Smooth muscle cell (in vitro differentiated cells): ENCODE measurements around the gene SDCCAG8. TPM values are rescaled to one million over a fixed set of nuclear protein-coding genes. Genes with fewer than 3 reads are reported as not detected.

ENCODE experiments used
- DNase-seq: peaks from one replicate; lab custom pipeline; 2025; ENCODE audit not compliant: unreplicated experiment; lab: John Stamatoyannopoulos, UW
- H2AFZ ChIP-seq: fragments of 200-600 bp; sonication (generic); 2 replicates; pipeline ENCODE4 v1.6.0; 2016; ENCODE audit warnings: antibody characterized with exemption, low read depth, mild to moderate bottlenecking
- H3F3A ChIP-seq: fragments of 200-600 bp; sonication (generic); 2 replicates; pipeline ENCODE4 v1.6.0; 2017; ENCODE audit warnings: antibody characterized with exemption, low read depth
- H3K27ac ChIP-seq: fragments of 200-600 bp; sonication (generic); 2 replicates; pipeline ENCODE4 v1.5.1; 2016; ENCODE audit warnings: low read depth, mild to moderate bottlenecking
- H3K27me3 ChIP-seq: fragments of 200-600 bp; sonication (generic); 2 replicates; pipeline ENCODE4 v1.6.1; 2016; ENCODE audit warnings: low read depth, mild to moderate bottlenecking
- H3K36me3 ChIP-seq: fragments of 200-600 bp; sonication (generic); 2 replicates; pipeline ENCODE4 v1.5.1; 2016; ENCODE audit warnings: low read depth
- H3K4me1 ChIP-seq: fragments of 200-600 bp; sonication (generic); 2 replicates; pipeline ENCODE4 v1.5.1; 2016; ENCODE audit warnings: low read depth
- H3K4me2 ChIP-seq: fragments of 200-600 bp; sonication (generic); 2 replicates; pipeline ENCODE4 v1.6.0; 2016; ENCODE audit warnings: mild to moderate bottlenecking
- H3K4me3 ChIP-seq: fragments of 200-600 bp; sonication (generic); 2 replicates; pipeline ENCODE4 v1.5.1; 2016; ENCODE audit warnings: mild to moderate bottlenecking
- H3K79me2 ChIP-seq: fragments of 200-600 bp; sonication (generic); 2 replicates; pipeline ENCODE4 v1.6.0; 2016; ENCODE audit warnings: low read depth, mild to moderate bottlenecking
- H3K9ac ChIP-seq: fragments of 200-600 bp; sonication (generic); 2 replicates; pipeline ENCODE4 v1.6.0; 2016; ENCODE audit warnings: low read depth
- H3K9me3 ChIP-seq: fragments of 200-600 bp; sonication (generic); replicated peaks from 2 replicates; pipeline ENCODE4 v1.5.1; 2016; ENCODE audit warnings: low read depth
- H4K20me1 ChIP-seq: fragments of 200-600 bp; sonication (generic); 2 replicates; pipeline ENCODE4 v1.6.0; 2016; ENCODE audit warnings: low read depth
- WGBS: methylation state at CpG from one replicate; pipeline ENCODE4 v1.1.7; 2016; ENCODE audit warnings: low lambda C conversion rate; 5-methylcytosine and 5-hydroxymethylcytosine counted together
- polyA plus RNA-seq: library from polyadenylated mRNA; unstranded; fragments of >200 nt; fragmentation: Nextera tagmentation; extraction: Ambion mirVana; gene quantifications from 2 replicates; pipeline ENCODE4 v1.2.1, GENCODE V29; 2016
- total RNA-seq: library from RNA; depleted of rRNA; stranded (reverse); fragments of >200 nt; gene quantifications from 2 replicates; pipeline ENCODE4 v1.2.3, GENCODE V29; 2014
- TF ChIP-seq, protein P1 (sequence below): fragments of 200-600 bp; sonication (generic); IDR thresholded peaks from 2 replicates; pipeline ENCODE4 v1.5.1; 2017; ENCODE audit warnings: borderline replicate concordance, mild to moderate bottlenecking, antibody characterized with exemption; ENCODE audit not compliant: insufficient read depth, poor library complexity, severe bottlenecking

The SDCCAG8 gene
- total and polyA plus RNA-seq, 2 experiments from 2014 or later = 30.9 to 33.4 TPM

DNA sequence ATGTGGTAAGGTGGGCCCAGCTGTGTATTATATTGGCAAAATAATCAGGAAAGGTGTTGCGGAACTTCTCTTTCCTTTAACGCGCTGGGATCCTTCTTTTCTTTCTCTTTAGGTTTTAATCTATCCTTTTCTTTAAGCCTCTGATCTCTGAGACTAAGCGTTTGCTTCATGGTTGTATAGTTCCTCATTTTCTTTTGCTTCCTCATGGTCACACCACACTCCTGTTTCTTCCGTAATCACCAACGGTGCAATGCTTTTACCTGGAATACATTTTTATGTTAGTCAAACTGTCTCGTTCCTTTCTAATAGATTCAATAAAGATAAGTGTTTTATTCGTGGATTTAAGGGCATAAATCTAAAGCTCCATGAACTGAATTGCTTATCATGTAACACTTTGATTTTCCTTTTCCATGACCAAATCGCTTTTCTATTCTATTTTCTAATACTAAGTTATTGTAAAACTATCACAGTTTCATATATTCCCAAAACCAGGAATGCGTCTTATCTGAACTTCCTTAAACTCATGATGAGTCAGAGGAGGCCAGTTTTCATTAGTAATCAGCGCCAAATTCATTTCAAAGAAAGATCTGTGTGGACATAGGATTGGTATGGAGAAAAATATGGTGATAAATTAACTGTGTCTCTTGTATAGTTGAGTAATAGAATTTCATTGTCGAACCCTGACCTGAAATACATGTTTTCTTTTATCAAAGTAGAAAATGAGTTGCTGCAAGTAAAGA lies 12.2 kb downstream of the SDCCAG8 start:
- Histone ChIP-seq H3K36me3 (no peaks in the 10 kb centered on the region), H3K9me3 (no peaks in the 10 kb centered on the region), H3K27ac (peak overlapping the region; percentile 95), H3K79me2 (peaks cover 17% of the 10 kb centered on the region), H3K4me3 (peak overlapping the region; percentile 20), H3F3A (peaks cover 60% of the 10 kb centered on the region), H2AFZ (no peak overlapping the region), H3K4me2 (peak overlapping the region; percentile 82), H3K9ac (peak overlapping the region; percentile 59), H3K4me1 (peaks cover 51% of the 10 kb centered on the region), H4K20me1 (no peaks in the 10 kb centered on the region), H3K27me3 (no peaks in the 10 kb centered on the region)
- no peak for DNase-seq
- TF ChIP-seq, protein P1, sequence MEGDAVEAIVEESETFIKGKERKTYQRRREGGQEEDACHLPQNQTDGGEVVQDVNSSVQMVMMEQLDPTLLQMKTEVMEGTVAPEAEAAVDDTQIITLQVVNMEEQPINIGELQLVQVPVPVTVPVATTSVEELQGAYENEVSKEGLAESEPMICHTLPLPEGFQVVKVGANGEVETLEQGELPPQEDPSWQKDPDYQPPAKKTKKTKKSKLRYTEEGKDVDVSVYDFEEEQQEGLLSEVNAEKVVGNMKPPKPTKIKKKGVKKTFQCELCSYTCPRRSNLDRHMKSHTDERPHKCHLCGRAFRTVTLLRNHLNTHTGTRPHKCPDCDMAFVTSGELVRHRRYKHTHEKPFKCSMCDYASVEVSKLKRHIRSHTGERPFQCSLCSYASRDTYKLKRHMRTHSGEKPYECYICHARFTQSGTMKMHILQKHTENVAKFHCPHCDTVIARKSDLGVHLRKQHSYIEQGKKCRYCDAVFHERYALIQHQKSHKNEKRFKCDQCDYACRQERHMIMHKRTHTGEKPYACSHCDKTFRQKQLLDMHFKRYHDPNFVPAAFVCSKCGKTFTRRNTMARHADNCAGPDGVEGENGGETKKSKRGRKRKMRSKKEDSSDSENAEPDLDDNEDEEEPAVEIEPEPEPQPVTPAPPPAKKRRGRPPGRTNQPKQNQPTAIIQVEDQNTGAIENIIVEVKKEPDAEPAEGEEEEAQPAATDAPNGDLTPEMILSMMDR = no peak
- 43% methylated on average over 12 of the region's 12 CpGs for WGBS

DNA sequence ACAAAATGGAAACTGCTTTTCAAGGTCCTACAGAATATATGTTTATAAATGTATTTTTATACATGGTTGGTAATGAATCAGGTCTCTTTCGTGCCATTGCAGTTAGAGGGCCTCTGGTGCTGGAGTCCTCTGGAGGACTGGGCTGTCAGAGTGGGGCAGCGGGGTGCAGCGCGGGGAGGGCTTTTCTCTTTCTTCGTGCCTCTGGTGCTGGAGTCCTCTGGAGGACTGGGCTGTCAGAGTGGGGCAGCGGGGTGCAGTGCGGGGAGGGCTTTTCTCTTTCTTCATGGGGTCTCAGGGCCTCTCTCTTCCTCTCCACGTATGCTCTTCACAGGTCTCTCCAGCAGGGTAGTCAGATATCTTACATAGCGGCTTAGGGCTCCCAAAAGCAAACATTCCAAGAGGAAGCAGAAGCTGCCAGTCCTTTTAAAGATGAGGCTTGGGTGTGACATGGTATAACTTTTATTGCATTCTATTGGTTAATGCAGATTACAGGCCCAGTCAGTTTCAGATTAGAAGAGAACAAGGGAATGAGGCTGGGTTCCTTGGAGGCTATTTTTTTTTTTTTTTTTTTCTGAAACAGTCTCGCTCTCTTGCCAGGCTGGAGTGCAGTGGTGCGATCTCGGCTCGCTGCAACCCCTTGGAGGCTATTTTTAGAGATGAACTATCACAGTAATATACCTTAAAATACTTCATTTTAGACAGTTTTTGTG lies 13.1 kb downstream of the SDCCAG8 start:
- no peak for DNase-seq

DNA sequence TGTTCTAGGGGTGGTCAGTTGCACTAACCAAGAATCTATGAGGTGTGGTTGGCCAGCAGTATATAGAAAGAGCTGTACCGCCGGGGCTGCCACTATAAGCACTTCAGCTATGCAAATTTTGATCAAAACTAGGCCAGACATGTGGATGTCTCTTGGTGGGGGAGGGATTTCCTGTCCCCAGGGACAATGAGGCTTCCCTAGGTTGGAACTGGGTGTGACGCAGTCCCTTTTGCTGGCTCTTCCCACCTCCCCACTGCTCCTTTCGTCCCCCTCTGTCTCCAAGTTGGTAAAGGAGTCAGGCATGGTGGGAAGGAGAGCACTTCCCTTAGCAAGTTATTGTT lies 13.6 kb downstream of the SDCCAG8 start:
- Histone ChIP-seq H3F3A (peaks cover 49% of the 10 kb centered on the region), H3K9ac (peak overlapping the region; percentile 59), H2AFZ (peak overlapping the region; percentile 5), H3K9me3 (no peaks in the 10 kb centered on the region), H4K20me1 (no peaks in the 10 kb centered on the region), H3K4me1 (peaks cover 51% of the 10 kb centered on the region), H3K79me2 (peaks cover 26% of the 10 kb centered on the region), H3K4me2 (peak overlapping the region; percentile 82), H3K36me3 (no peaks in the 10 kb centered on the region), H3K4me3 (no peak overlapping the region), H3K27me3 (no peaks in the 10 kb centered on the region), H3K27ac (peak overlapping the region; percentile 95)
- 45% methylated on average over 4 of the region's 4 CpGs for WGBS
- no peak for DNase-seq
- TF ChIP-seq, protein P1 = no peak

More for the DNA sequence above, 13.1 kb downstream of the SDCCAG8 start:
- Histone ChIP-seq H4K20me1 (no peaks in the 10 kb centered on the region), H3K9ac (peak overlapping the region; percentile 59), H3K27me3 (no peaks in the 10 kb centered on the region), H3K9me3 (no peaks in the 10 kb centered on the region), H3K4me2 (peak overlapping the region; percentile 82), H3K36me3 (no peaks in the 10 kb centered on the region), H3K27ac (peak overlapping the region; percentile 95), H3F3A (peaks cover 54% of the 10 kb centered on the region), H3K4me1 (peaks cover 51% of the 10 kb centered on the region), H2AFZ (peak overlapping the region; percentile 5), H3K79me2 (peaks cover 21% of the 10 kb centered on the region), H3K4me3 (peak overlapping the region; percentile 20)
- TF ChIP-seq, protein P1 = no peak
- WGBS = 35% methylated on average over 11 of the region's 13 CpGs
